Measurements from ENCODE around the gene SLC35G3.

DNA sequence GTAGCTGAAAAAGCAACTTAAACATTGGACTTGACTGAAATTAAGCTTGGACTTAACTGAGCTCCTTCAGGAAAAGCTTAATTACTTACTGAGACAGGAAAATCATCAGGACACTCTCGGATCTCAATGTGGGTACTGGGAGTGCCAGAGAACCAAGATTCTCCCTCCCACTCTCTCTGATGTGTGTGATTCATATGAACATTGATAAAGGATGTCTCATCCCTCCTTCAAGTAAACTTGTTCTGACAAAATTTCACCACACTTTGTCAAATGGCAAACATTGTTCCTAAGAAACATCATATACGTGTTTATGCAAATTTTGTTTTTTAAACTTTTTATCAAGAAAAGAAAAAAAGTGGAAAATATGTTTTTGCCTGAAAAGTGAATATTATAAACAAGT lies 44.6 kb upstream of the SLC35G3 start:
- no peak for TF ChIP-seq POLR2AphosphoS5 (IDR thresholded peaks at IDR 0.05; ENCODE audit: low read depth, low read length)
- no peak for TF ChIP-seq CTCF (IDR thresholded peaks at IDR 0.05)
- TF ChIP-seq, protein P1, sequence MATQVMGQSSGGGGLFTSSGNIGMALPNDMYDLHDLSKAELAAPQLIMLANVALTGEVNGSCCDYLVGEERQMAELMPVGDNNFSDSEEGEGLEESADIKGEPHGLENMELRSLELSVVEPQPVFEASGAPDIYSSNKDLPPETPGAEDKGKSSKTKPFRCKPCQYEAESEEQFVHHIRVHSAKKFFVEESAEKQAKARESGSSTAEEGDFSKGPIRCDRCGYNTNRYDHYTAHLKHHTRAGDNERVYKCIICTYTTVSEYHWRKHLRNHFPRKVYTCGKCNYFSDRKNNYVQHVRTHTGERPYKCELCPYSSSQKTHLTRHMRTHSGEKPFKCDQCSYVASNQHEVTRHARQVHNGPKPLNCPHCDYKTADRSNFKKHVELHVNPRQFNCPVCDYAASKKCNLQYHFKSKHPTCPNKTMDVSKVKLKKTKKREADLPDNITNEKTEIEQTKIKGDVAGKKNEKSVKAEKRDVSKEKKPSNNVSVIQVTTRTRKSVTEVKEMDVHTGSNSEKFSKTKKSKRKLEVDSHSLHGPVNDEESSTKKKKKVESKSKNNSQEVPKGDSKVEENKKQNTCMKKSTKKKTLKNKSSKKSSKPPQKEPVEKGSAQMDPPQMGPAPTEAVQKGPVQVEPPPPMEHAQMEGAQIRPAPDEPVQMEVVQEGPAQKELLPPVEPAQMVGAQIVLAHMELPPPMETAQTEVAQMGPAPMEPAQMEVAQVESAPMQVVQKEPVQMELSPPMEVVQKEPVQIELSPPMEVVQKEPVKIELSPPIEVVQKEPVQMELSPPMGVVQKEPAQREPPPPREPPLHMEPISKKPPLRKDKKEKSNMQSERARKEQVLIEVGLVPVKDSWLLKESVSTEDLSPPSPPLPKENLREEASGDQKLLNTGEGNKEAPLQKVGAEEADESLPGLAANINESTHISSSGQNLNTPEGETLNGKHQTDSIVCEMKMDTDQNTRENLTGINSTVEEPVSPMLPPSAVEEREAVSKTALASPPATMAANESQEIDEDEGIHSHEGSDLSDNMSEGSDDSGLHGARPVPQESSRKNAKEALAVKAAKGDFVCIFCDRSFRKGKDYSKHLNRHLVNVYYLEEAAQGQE (IDR thresholded peaks at IDR 0.05; ENCODE audit: low read depth, low read length), result no peak
- TF ChIP-seq YY1 (IDR thresholded peaks at IDR 0.05; ENCODE audit: low read depth), result no peak
- TF ChIP-seq MXI1 (IDR thresholded peaks at IDR 0.05; ENCODE audit: low read depth, low read length), result no peak
- no peak for TF ChIP-seq TCF12 (IDR thresholded peaks at IDR 0.05)
- TF ChIP-seq GABPA (IDR thresholded peaks at IDR 0.05; ENCODE audit: low read depth), result no peak
- no peak for TF ChIP-seq USF2 (IDR thresholded peaks at IDR 0.05; ENCODE audit: borderline replicate concordance, low read depth, low read length)
- no peak for TF ChIP-seq CHD2 (IDR thresholded peaks at IDR 0.05; ENCODE audit: low read length, partially characterized antibody)
